ENCODE results near the gene ECHDC3. TPM values are rescaled to one million over a fixed set of nuclear protein-coding genes. Genes with fewer than 3 reads are reported as not detected.

The ECHDC3 gene
- total and polyA plus RNA-seq, 2 donors (not counting 3 experiments of a cell fraction or from before 2014, with no cell fraction given) = 6.0 to 7.3 TPM

DNA sequence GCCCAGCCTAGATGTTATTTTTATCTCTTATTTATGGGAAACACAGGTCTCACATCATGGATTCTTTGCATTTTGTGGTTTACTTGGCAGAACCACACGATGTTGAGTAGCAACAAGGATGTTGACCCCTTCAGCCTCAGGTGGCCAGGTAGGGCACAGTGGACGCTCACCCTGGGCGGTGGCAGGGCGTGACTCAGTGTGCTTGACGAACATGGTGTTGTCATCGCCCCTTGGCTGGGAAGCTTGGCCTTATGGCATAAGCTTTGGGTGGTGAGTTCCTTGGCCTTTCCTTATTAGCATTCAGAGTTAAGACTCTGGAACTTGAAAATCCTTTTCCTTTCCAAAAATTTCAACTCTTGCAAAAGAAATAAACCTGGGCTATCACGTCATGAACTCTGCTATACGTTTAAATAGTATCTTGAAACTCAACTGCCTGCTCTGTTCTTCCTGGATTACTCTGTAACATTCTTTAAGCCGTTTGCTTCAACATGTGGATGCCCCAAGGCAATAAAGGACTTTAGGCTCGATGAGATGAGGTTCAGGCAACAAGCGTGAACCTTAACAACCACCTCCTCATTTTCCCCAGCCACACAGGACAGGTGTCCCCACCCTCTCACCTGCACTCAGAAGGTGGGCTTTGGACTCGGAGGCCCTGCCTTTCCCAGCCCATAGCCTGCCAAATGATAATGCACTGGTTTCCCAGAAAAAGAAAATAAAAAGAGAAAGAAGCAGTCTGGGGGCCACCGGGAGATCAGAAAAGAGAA lies 22.5 kb upstream of the ECHDC3 start:
- no peak for DNase-seq (ENCODE audit: low read depth, low spot score)
- Histone ChIP-seq H3K79me2 (ENCODE audit: control insufficient read depth, insufficient read depth, low read length) (no peaks in the 10 kb centered on the region), H3K27me3 (ENCODE audit: control insufficient read depth in 2 of 2, insufficient read depth in 2 of 2, low read length in 2 of 2) (peaks cover 0 to 3% of the 10 kb centered on the region in 2 experiments), H3K9me3 (replicated peaks; ENCODE audit: control insufficient read depth, insufficient read depth, low read length) (no peaks in the 10 kb centered on the region), H3K27ac (ENCODE audit: insufficient read depth, low read depth, low read length) (no peak overlapping the region), H2AFZ (ENCODE audit: low read depth, low read length) (no peak overlapping the region), H3K4me3 (replicated peaks in 1 of 3; ENCODE audit: insufficient read depth in 1 of 3, low read depth in 1 of 3, low read length in 3 of 3) (no peak overlapping the region), H3K4me2 (ENCODE audit: insufficient read depth, low read length) (no peak overlapping the region), H3K9me1 (replicated peaks; ENCODE audit: control insufficient read depth, extremely low read depth, insufficient read depth, low read length) (no peaks in the 10 kb centered on the region), H4K20me1 (replicated peaks; ENCODE audit: control insufficient read depth, extremely low read depth, insufficient read depth, low read length) (no peaks in the 10 kb centered on the region), H3K4me1 (ENCODE audit: control insufficient read depth, extremely low read depth, insufficient read depth, low read length) (no peaks in the 10 kb centered on the region), H3K36me3 (ENCODE audit: control insufficient read depth in 2 of 2, extremely low read depth in 1 of 2, insufficient read depth in 2 of 2, low read length in 2 of 2) (no peaks in the 10 kb centered on the region), H3K9ac (replicated peaks; ENCODE audit: extremely low read depth, insufficient read depth, low read length) (no peak overlapping the region)
- FAIRE-seq = no peak
- intact Hi-C loops (cut with micrococcal nuclease) (no loop called here), dilution Hi-C loops (cut with MboI; ENCODE audit: extremely low pct_ligation_motif_present, low sequenced_read_pairs) (no loop called here)
- POLR2A ChIA-PET = no interaction called here
- CTCF ChIA-PET = interaction anchor here (0.9 to 1.5 kb wide), 2 partner anchors 38 to 70 kb away, joined by 3 to 4 read pairs; no protein-coding TSS in a partner anchor
- TF ChIP-seq, protein P1, sequence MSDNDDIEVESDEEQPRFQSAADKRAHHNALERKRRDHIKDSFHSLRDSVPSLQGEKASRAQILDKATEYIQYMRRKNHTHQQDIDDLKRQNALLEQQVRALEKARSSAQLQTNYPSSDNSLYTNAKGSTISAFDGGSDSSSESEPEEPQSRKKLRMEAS (IDR thresholded peaks at IDR 0.05; ENCODE audit: insufficient read depth, insufficient read length) = no peak
- TF ChIP-seq MYC (IDR thresholded peaks at IDR 0.05; ENCODE audit: low read depth, low read length) = no peak
- no peak for TF ChIP-seq JUN (IDR thresholded peaks at IDR 0.05; ENCODE audit: borderline replicate concordance, insufficient read depth, insufficient read length, low read depth)
- no peak for TF ChIP-seq FOS (IDR thresholded peaks at IDR 0.05; ENCODE audit: borderline replicate concordance, insufficient read depth, low read length)
- TF ChIP-seq, protein P2, sequence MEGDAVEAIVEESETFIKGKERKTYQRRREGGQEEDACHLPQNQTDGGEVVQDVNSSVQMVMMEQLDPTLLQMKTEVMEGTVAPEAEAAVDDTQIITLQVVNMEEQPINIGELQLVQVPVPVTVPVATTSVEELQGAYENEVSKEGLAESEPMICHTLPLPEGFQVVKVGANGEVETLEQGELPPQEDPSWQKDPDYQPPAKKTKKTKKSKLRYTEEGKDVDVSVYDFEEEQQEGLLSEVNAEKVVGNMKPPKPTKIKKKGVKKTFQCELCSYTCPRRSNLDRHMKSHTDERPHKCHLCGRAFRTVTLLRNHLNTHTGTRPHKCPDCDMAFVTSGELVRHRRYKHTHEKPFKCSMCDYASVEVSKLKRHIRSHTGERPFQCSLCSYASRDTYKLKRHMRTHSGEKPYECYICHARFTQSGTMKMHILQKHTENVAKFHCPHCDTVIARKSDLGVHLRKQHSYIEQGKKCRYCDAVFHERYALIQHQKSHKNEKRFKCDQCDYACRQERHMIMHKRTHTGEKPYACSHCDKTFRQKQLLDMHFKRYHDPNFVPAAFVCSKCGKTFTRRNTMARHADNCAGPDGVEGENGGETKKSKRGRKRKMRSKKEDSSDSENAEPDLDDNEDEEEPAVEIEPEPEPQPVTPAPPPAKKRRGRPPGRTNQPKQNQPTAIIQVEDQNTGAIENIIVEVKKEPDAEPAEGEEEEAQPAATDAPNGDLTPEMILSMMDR (IDR thresholded peaks at IDR 0.05; ENCODE audit: extremely low read depth in 1 of 2, insufficient read depth in 1 of 2, low read depth in 1 of 2, low read length in 2 of 2) = no peak
- no peak for TF ChIP-seq POLR2A (IDR thresholded peaks at IDR 0.05; ENCODE audit: low read depth, low read length)
- no peak for TF ChIP-seq GATA2 (IDR thresholded peaks at IDR 0.05; ENCODE audit: insufficient read depth, insufficient read length, low read depth, low read length)
- no peak for TF ChIP-seq POLR2AphosphoS5 (IDR thresholded peaks at IDR 0.05; ENCODE audit: insufficient read depth, low read depth, low read length)
- TF ChIP-seq EZH2 (IDR thresholded peaks at IDR 0.05; ENCODE audit: borderline replicate concordance, low read depth, low read length, severe bottlenecking) = no peak
- no TSS peak for BruUV-seq (replicated peaks)
